ENCODE data around the gene DUSP2. TPM values are rescaled to one million over a fixed set of nuclear protein-coding genes. Genes with fewer than 3 reads are reported as not detected.

The DUSP2 gene
- total RNA-seq, 1 experiment from 2014 or later, result 1.4 TPM

- Histone ChIP-seq H3K9me3 (ENCODE audit: low read depth, low read length, poor library complexity, severe bottlenecking) (no peaks in the 10 kb centered on the region), H3K27ac (ENCODE audit: low read depth, low read length, poor library complexity, severe bottlenecking) (no peak overlapping the region), H3K27me3 (replicated peaks; ENCODE audit: insufficient read depth, low read depth, low read length, poor library complexity) (no peaks in the 10 kb centered on the region), H3K4me1 (ENCODE audit: insufficient read depth, low read length, poor library complexity, severe bottlenecking) (no peaks in the 10 kb centered on the region), H3K36me3 (ENCODE audit: insufficient read depth, low read length, poor library complexity, severe bottlenecking) (no peaks in the 10 kb centered on the region), H3K4me3 (ENCODE audit: low read depth, low read length, poor library complexity, severe bottlenecking) (no peak overlapping the region)
- no TSS peak for BruUV-seq (replicated peaks)
- intact Hi-C loops (cut with micrococcal nuclease; ENCODE audit: unreplicated experiment), result loop anchor here (10.0 kb wide), 1 partner anchor 60 kb away; no protein-coding TSS in a partner anchor
- ChIA-PET CTCF (no interaction called here), POLR2A (ENCODE audit: low non-redundant PET) (no interaction called here)
- DNase-seq (ENCODE audit: low spot score), result no peak
- TF ChIP-seq CTCF (conservative IDR thresholded peaks at IDR 0.05; ENCODE audit: low read depth, low read length) (no peak), EZH2 (IDR thresholded peaks at IDR 0.05; ENCODE audit: borderline replicate concordance, low read depth, low read length, poor library complexity, severe bottlenecking) (no peak)
Measured at GRCh38 chr2:96114903-96115581, 30.2 kb downstream of the DUSP2 start.

- Histone ChIP-seq H3K9me3 (ENCODE audit: low read depth, low read length, poor library complexity, severe bottlenecking) (no peaks in the 10 kb centered on the region), H3K27ac (ENCODE audit: low read depth, low read length, poor library complexity, severe bottlenecking) (no peak overlapping the region), H3K4me1 (ENCODE audit: insufficient read depth, low read length, poor library complexity, severe bottlenecking) (no peaks in the 10 kb centered on the region), H3K36me3 (ENCODE audit: insufficient read depth, low read length, poor library complexity, severe bottlenecking) (no peaks in the 10 kb centered on the region), H3K4me3 (ENCODE audit: low read depth, low read length, poor library complexity, severe bottlenecking) (no peak overlapping the region), H3K27me3 (replicated peaks; ENCODE audit: insufficient read depth, low read depth, low read length, poor library complexity) (no peaks in the 10 kb centered on the region)
- POLR2A ChIA-PET (ENCODE audit: low non-redundant PET), result no interaction called here
- BruUV-seq (replicated peaks), result no TSS peak
- TF ChIP-seq EZH2 (IDR thresholded peaks at IDR 0.05; ENCODE audit: borderline replicate concordance, low read depth, low read length, poor library complexity, severe bottlenecking), result no peak
- no peak for TF ChIP-seq CTCF (conservative IDR thresholded peaks at IDR 0.05; ENCODE audit: low read depth, low read length)
- intact Hi-C loops (cut with micrococcal nuclease; ENCODE audit: unreplicated experiment), result loop anchor here (10.0 kb wide), 1 partner anchor 60 kb away; no protein-coding TSS in a partner anchor
- CTCF ChIA-PET, result no interaction called here
- no peak for DNase-seq (ENCODE audit: low spot score)
Measured at GRCh38 chr2:96114546-96114902, 30.7 kb downstream of the DUSP2 start.

GRCh38 chr2:96113951-96114350, 31.3 kb downstream of the DUSP2 start:
- TF ChIP-seq CTCF (conservative IDR thresholded peaks at IDR 0.05; ENCODE audit: low read depth, low read length), result no peak
- no peak for TF ChIP-seq EZH2 (IDR thresholded peaks at IDR 0.05; ENCODE audit: borderline replicate concordance, low read depth, low read length, poor library complexity, severe bottlenecking)
- Histone ChIP-seq H3K4me1 (ENCODE audit: insufficient read depth, low read length, poor library complexity, severe bottlenecking) (no peaks in the 10 kb centered on the region), H3K9me3 (ENCODE audit: low read depth, low read length, poor library complexity, severe bottlenecking) (no peaks in the 10 kb centered on the region), H3K36me3 (ENCODE audit: insufficient read depth, low read length, poor library complexity, severe bottlenecking) (no peaks in the 10 kb centered on the region), H3K27me3 (replicated peaks; ENCODE audit: insufficient read depth, low read depth, low read length, poor library complexity) (no peaks in the 10 kb centered on the region), H3K4me3 (ENCODE audit: low read depth, low read length, poor library complexity, severe bottlenecking) (no peak overlapping the region), H3K27ac (ENCODE audit: low read depth, low read length, poor library complexity, severe bottlenecking) (no peak overlapping the region)
- intact Hi-C loops (cut with micrococcal nuclease; ENCODE audit: unreplicated experiment), result loop anchor here (10.0 kb wide), 1 partner anchor 61 kb away; no protein-coding TSS in a partner anchor
- POLR2A ChIA-PET (ENCODE audit: low non-redundant PET), result interaction anchor here (0.5 kb wide), 1 partner anchor 399 kb away, joined by 3 read pairs; no protein-coding TSS in a partner anchor
- BruUV-seq (replicated peaks), result no TSS peak
- DNase-seq (ENCODE audit: low spot score), result no peak
- CTCF ChIA-PET, result interaction anchor here (1.0 kb wide), 1 partner anchor 60 kb away, joined by 3 read pairs; no protein-coding TSS in a partner anchor
